Loucy (cell line): Measurements from ENCODE around the gene ADGRL3.

Source experiments
- H2AFZ ChIP-seq: fragments of 200-600 bp; sonication (generic); 2 replicates; pipeline ENCODE4 v1.6.0; 2016; ENCODE audit warnings: antibody characterized with exemption, mild to moderate bottlenecking, low read length, moderate library complexity
- H3F3A ChIP-seq: fragments of 200-600 bp; 2 replicates; pipeline ENCODE4 v1.6.0; 2016; ENCODE audit warnings: antibody characterized with exemption, low read depth, mild to moderate bottlenecking
- H3K27me3 ChIP-seq: fragments of 200-600 bp; sonication (generic); 2 replicates; pipeline ENCODE4 v1.6.1; 2014; ENCODE audit warnings: low read length, mild to moderate bottlenecking; ENCODE audit not compliant: insufficient read depth, poor library complexity, severe bottlenecking
- H3K36me3 ChIP-seq: fragments of 200-600 bp; sonication (generic); 2 replicates; pipeline ENCODE4 v1.6.1; 2016; ENCODE audit warnings: low read length; ENCODE audit not compliant: insufficient read depth
- H3K4me1 ChIP-seq: fragments of 200-600 bp; sonication (generic); 2 replicates; pipeline ENCODE4 v1.5.1; 2014; ENCODE audit warnings: low read length, mild to moderate bottlenecking; ENCODE audit not compliant: insufficient read depth, poor library complexity, severe bottlenecking
- H3K4me2 ChIP-seq: fragments of 200-600 bp; sonication (generic); 2 replicates; pipeline ENCODE4 v1.6.0; 2014; ENCODE audit warnings: antibody characterized with exemption, low read length, low read depth, mild to moderate bottlenecking; ENCODE audit not compliant: poor library complexity, severe bottlenecking
- H3K4me3 ChIP-seq: fragments of 200-600 bp; sonication (generic); 2 replicates; pipeline ENCODE4 v1.5.1; 2014; ENCODE audit warnings: low read length, mild to moderate bottlenecking, mixed read lengths; ENCODE audit not compliant: poor library complexity, severe bottlenecking
- H3K79me2 ChIP-seq: fragments of 200-600 bp; sonication (generic); 2 replicates; pipeline ENCODE4 v1.6.1; 2014; ENCODE audit warnings: low read length; ENCODE audit not compliant: insufficient read depth
- H3K9ac ChIP-seq: fragments of 200-600 bp; sonication (generic); 2 replicates; pipeline ENCODE4 v1.6.0; 2014; ENCODE audit warnings: mild to moderate bottlenecking, low read depth, low read length, moderate library complexity; ENCODE audit not compliant: poor library complexity, severe bottlenecking
- H3K9me2 ChIP-seq: fragments of 200-600 bp; sonication (generic); replicated peaks from 2 replicates; pipeline ENCODE4 v1.6.1; 2016; ENCODE audit warnings: low read depth, low read length, mixed read lengths
- H3K9me3 ChIP-seq: fragments of 200-600 bp; sonication (generic); 2 replicates; pipeline ENCODE4 v1.6.1; 2014; ENCODE audit warnings: mild to moderate bottlenecking, antibody characterized with exemption, low read length, low read depth; ENCODE audit not compliant: insufficient read depth
- H4K20me1 ChIP-seq: fragments of 200-600 bp; sonication (generic); 2 replicates; pipeline ENCODE4 v1.6.0; 2014; ENCODE audit warnings: antibody characterized with exemption, low read length, mild to moderate bottlenecking; ENCODE audit not compliant: insufficient read depth, poor library complexity, severe bottlenecking
- CTCF ChIP-seq: fragments of 200-600 bp; sonication (generic); conservative IDR thresholded peaks from 2 replicates; pipeline ENCODE4 v1.5.1; 2014; ENCODE audit warnings: mild to moderate bottlenecking, antibody characterized with exemption, low read length
- EZH2phosphoT487 ChIP-seq: fragments of 200-600 bp; IDR thresholded peaks from 2 replicates; pipeline ENCODE4 v1.6.1; 2018; ENCODE audit warnings: antibody characterized with exemption, mild to moderate bottlenecking, moderate library complexity, borderline replicate concordance

The ADGRL3 gene

DNA sequence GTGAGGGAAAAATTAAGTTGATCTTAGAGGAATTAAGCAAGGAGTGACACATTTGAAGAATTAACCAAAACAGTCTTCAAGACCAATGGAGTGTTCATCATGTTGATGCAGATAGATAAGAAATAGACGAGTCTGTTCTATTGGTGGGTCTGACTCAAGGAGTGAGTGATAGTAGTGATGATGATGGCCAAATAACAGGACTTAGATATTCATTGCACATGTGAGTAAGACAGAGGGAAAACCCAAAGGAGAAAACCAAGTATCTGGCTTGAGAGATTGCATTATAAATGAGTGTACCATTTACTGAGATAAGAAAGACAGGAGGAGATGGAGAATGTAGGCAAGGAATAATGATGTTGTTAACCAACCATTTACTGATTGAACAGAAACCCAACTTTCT lies 321.3 kb downstream of the ADGRL3 start:
- Histone ChIP-seq H3K9ac (no peak overlapping the region), H3K79me2 (no peaks in the 10 kb centered on the region), H3K4me1 (no peaks in the 10 kb centered on the region), H3F3A (no peaks in the 10 kb centered on the region), H3K36me3 (no peaks in the 10 kb centered on the region), H3K27me3 (no peaks in the 10 kb centered on the region), H3K9me2 (no peaks in the 10 kb centered on the region), H4K20me1 (no peaks in the 10 kb centered on the region), H3K9me3 (no peaks in the 10 kb centered on the region), H3K4me2 (no peak overlapping the region), H3K4me3 (no peak overlapping the region), H2AFZ (no peak overlapping the region)
- TF ChIP-seq CTCF (no peak), EZH2phosphoT487 (no peak)

DNA sequence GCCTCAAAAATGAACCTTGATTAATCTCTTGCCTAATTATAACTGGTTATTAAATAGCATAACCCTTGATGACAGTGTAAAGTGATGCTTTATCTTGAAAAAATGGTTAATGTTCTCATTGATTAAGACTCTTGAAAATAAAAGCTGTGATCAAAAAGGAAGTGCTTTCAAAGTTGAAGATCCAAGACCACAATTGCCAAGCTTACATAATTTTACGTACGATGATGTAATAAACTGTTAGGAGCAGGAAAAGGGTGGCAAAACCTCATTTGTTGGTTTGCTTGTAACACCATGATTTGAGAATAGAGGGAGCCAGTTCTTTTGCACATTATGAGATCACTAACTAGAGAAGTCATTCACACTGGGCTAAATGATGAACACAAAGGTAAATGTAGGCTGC lies 322.2 kb downstream of the ADGRL3 start:
- H3K27me3 ChIP-seq: no peaks in the 10 kb centered on the region
- no peaks in the 10 kb centered on the region for H3K79me2 ChIP-seq
- no peaks in the 10 kb centered on the region for H3K36me3 ChIP-seq
- H3K9ac ChIP-seq: no peak overlapping the region
- H3K4me1 ChIP-seq: no peaks in the 10 kb centered on the region
- H4K20me1 ChIP-seq: no peaks in the 10 kb centered on the region
- H3K9me2 ChIP-seq: no peaks in the 10 kb centered on the region
- H3K4me2 ChIP-seq: no peak overlapping the region
- no peak for TF ChIP-seq CTCF
- TF ChIP-seq EZH2phosphoT487: no peak
- H3K4me3 ChIP-seq: no peak overlapping the region
- no peaks in the 10 kb centered on the region for H3F3A ChIP-seq
- no peaks in the 10 kb centered on the region for H3K9me3 ChIP-seq
- no peak overlapping the region for H2AFZ ChIP-seq

DNA sequence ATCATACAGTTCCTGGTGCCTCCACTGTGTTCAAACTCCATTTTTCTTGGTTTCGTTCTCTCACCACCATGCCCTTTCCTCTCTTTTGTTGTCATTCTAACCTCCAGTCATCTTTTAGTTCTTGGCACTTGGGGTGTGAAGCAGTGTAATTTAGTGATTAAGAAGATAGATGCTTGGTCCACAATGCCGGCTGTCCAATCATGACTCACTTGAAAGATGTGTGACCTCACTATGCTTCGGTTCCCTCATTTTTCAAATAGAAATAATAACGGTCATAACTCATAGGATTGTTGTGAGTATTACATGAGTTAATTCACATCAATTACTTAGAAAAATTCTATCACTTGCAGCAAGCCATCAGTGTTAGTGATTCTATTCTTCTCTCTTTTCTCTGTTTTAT lies 327.8 kb downstream of the ADGRL3 start:
- Histone ChIP-seq H3K9ac (no peak overlapping the region), H2AFZ (no peak overlapping the region), H3K4me3 (no peak overlapping the region), H3K9me2 (no peaks in the 10 kb centered on the region), H3K27me3 (no peaks in the 10 kb centered on the region), H3K9me3 (no peaks in the 10 kb centered on the region), H3K4me2 (no peak overlapping the region), H3K36me3 (no peaks in the 10 kb centered on the region), H3K79me2 (no peaks in the 10 kb centered on the region), H3F3A (no peaks in the 10 kb centered on the region), H3K4me1 (no peaks in the 10 kb centered on the region), H4K20me1 (no peaks in the 10 kb centered on the region)
- TF ChIP-seq CTCF (no peak), EZH2phosphoT487 (no peak)
